Breast epithelium (tissue), 4 donors: ENCODE data around the gene VAC14. TPM values are rescaled to one million over a fixed set of nuclear protein-coding genes. Genes with fewer than 3 reads are reported as not detected.

Experiments used
- DNase-seq, 2 donors: peaks; one replicate each; pipeline ENCODE4 v3.0.0-alpha.2; 2019; ENCODE audit warnings: low spot score in 2 of 2
- H3K27ac ChIP-seq, 2 donors: fragments of 200-600 bp; sonication (generic) in 1 of 2; one replicate each; pipeline ENCODE4 v1.5.1; 2016 to 2019; ENCODE audit warnings: mild to moderate bottlenecking in 1 of 2
- H3K27me3 ChIP-seq, 2 donors: fragments of 200-600 bp; sonication (generic) in 1 of 2; one replicate each; pipeline versions ENCODE4 v1.5.1 to v1.6.0; 2017 to 2019; ENCODE audit warnings: control low read depth in 1 of 2, mild to moderate bottlenecking in 1 of 2
- H3K36me3 ChIP-seq: fragments of 200-600 bp; one replicate; pipeline ENCODE4 v1.5.1; 2019
- H3K4me1 ChIP-seq, 2 donors: fragments of 200-600 bp; sonication (generic); one replicate each; pipeline ENCODE4 v1.5.1; 2016 to 2019; ENCODE audit warnings: control low read depth in 1 of 2
- H3K4me3 ChIP-seq, 3 donors: fragments of 200-600 bp; sonication (generic); 1 replicate in 2 of 3; 2 replicates in 1 of 3; pipeline ENCODE4 v1.5.1; 2016 to 2019; ENCODE audit warnings: mild to moderate bottlenecking in 3 of 3, moderate library complexity in 2 of 3
- H3K9me3 ChIP-seq, 2 donors: fragments of 200-600 bp; sonication (generic) in 1 of 2; one replicate each; pipeline ENCODE4 v1.5.1; 2016 to 2019; ENCODE audit warnings: control low read depth in 1 of 2
- CTCF ChIP-seq, 3 donors: fragments of 450-650 bp; IDR thresholded peaks; one replicate each; pipeline ENCODE4 v1.5.1; 2016 to 2017; ENCODE audit warnings: antibody characterized with exemption in 3 of 3, mild to moderate bottlenecking in 3 of 3, moderate library complexity in 3 of 3
- POLR2A ChIP-seq: fragments of 450-650 bp; IDR thresholded peaks from one replicate; pipeline ENCODE4 v1.6.1; 2016; ENCODE audit warnings: antibody characterized with exemption, mild to moderate bottlenecking, moderate library complexity
- POLR2AphosphoS5 ChIP-seq, 3 donors: sonication (generic); formaldehyde crosslinking; IDR thresholded peaks; one replicate each; pipeline ENCODE4 v1.6.1; 2017; ENCODE audit warnings: antibody characterized with exemption in 3 of 3
- intact Hi-C: fragments of 100-400 bp; cut with DNase I; formaldehyde crosslinking; loops from one replicate; pipeline ENCODE4 v1.15.1; 2023; ENCODE audit warnings: low total_unique reads
- total RNA-seq, 3 donors: library from RNA; depleted of rRNA; stranded (reverse); fragments of >200 nt; gene quantifications; one replicate each; pipeline ENCODE4 v1.1.0, GENCODE V29; 2016

The VAC14 gene
- total RNA-seq, 3 donors from 2014 or later = 26.7 to 29.4 (median 28.5) TPM

- H3K9me3 ChIP-seq = no peaks in the 10 kb centered on the region
- DNase-seq = no peak
- H3K4me1 ChIP-seq = peaks cover 10 to 27% of the 10 kb centered on the region in 2 donors
Measured at GRCh38 chr16:70708366-70709246, 92.4 kb downstream of the VAC14 start.

GRCh38 chr16:70706948-70707465, 94.0 kb downstream of the VAC14 start:
- peak; percentile 64 to 75 for DNase-seq
- Histone ChIP-seq H3K27me3 (no peaks in the 10 kb centered on the region), H3K4me3 (no peak overlapping the region), H3K36me3 (no peaks in the 10 kb centered on the region), H3K27ac (peak overlapping the region; percentile 77 to 96), H3K4me1 (peaks cover 15 to 40% of the 10 kb centered on the region in 2 donors), H3K9me3 (no peaks in the 10 kb centered on the region)
- TF ChIP-seq CTCF (IDR thresholded peaks at IDR 0.05) (no peak), POLR2AphosphoS5 (IDR thresholded peaks at IDR 0.05) (peak in 1 of 3 donors; percentile 27)
- intact Hi-C loops = no loop called here

More at GRCh38 chr16:70708366-70709246, 92.4 kb downstream of the VAC14 start:
- intact Hi-C loops = no loop called here
- H3K27me3 ChIP-seq = no peaks in the 10 kb centered on the region
- H3K36me3 ChIP-seq = no peaks in the 10 kb centered on the region
- no peak for TF ChIP-seq POLR2AphosphoS5 (IDR thresholded peaks at IDR 0.05)
- no peak for TF ChIP-seq CTCF (IDR thresholded peaks at IDR 0.05)
- TF ChIP-seq POLR2A = no peak
- H3K4me3 ChIP-seq = no peak overlapping the region
- H3K27ac ChIP-seq = peak overlapping the region; percentile 65 to 96

GRCh38 chr16:70705056-70705455, 95.9 kb downstream of the VAC14 start:
- Histone ChIP-seq H3K4me1 (peaks cover 27 to 49% of the 10 kb centered on the region in 2 donors), H3K36me3 (no peaks in the 10 kb centered on the region), H3K27me3 (no peaks in the 10 kb centered on the region), H3K9me3 (no peaks in the 10 kb centered on the region), H3K27ac (peak overlapping the region; percentile 96), H3K4me3 (no peak overlapping the region)
- TF ChIP-seq POLR2AphosphoS5 (IDR thresholded peaks at IDR 0.05) = no peak
- no peak for TF ChIP-seq POLR2A
- no peak for TF ChIP-seq CTCF (IDR thresholded peaks at IDR 0.05)
- intact Hi-C loops = no loop called here
- DNase-seq = no peak

- no peak for TF ChIP-seq POLR2AphosphoS5 (IDR thresholded peaks at IDR 0.05)
- no peak for TF ChIP-seq CTCF (IDR thresholded peaks at IDR 0.05)
- no peak for TF ChIP-seq POLR2A
- H3K4me1 ChIP-seq = peaks cover 27 to 51% of the 10 kb centered on the region in 2 donors
- peak overlapping the region; percentile 96 for H3K27ac ChIP-seq
Measured at GRCh38 chr16:70704586-70704985, 96.4 kb downstream of the VAC14 start.

GRCh38 chr16:70703835-70704381, 97.0 kb downstream of the VAC14 start:
- Histone ChIP-seq H3K27ac (peak overlapping the region; percentile 96), H3K36me3 (no peaks in the 10 kb centered on the region), H3K4me1 (peaks cover 27 to 54% of the 10 kb centered on the region in 2 donors), H3K9me3 (no peaks in the 10 kb centered on the region), H3K27me3 (no peaks in the 10 kb centered on the region), H3K4me3 (no peak overlapping the region)
- no peak for DNase-seq
- TF ChIP-seq POLR2A = no peak
- no peak for TF ChIP-seq POLR2AphosphoS5 (IDR thresholded peaks at IDR 0.05)
- no peak for TF ChIP-seq CTCF (IDR thresholded peaks at IDR 0.05)
- intact Hi-C loops = no loop called here

More at GRCh38 chr16:70704586-70704985, 96.4 kb downstream of the VAC14 start:
- no peak for DNase-seq
- H3K9me3 ChIP-seq = no peaks in the 10 kb centered on the region
- H3K36me3 ChIP-seq = no peaks in the 10 kb centered on the region
- no peaks in the 10 kb centered on the region for H3K27me3 ChIP-seq
- H3K4me3 ChIP-seq = no peak overlapping the region
- intact Hi-C loops = no loop called here
